Activated T-cell treated with anti-CD3 and anti-CD28 coated beads, Interleukin-2, amount 50 U/mL, for 1 hour (primary cell): ENCODE data around the gene CARS1.
"Not testable (repeated sequence)": the region's sequence is repeated elsewhere in the genome, so short reads cannot be mapped to it uniquely, and the experiment has no call there.

Experiments used
- DNase-seq: peaks from one replicate; pipeline ENCODE4 v3.0.0-alpha.2; 2020

Gene CARS1

GRCh38 chr11:3089236-3090061, 32.2 kb upstream of the CARS1 start:
- no peak for DNase-seq

- DNase-seq = no peak
Measured at GRCh38 chr11:3088806-3089205, 31.6 kb upstream of the CARS1 start.

GRCh38 chr11:3087821-3088800, 30.9 kb upstream of the CARS1 start:
- DNase-seq = no peak

- DNase-seq = no peak
Measured at GRCh38 chr11:3087373-3087772, 30.1 kb upstream of the CARS1 start.

- DNase-seq = no peak
Measured at GRCh38 chr11:3086671-3087150, 29.5 kb upstream of the CARS1 start.

GRCh38 chr11:3086114-3086513, 28.9 kb upstream of the CARS1 start:
- DNase-seq = no peak

GRCh38 chr11:3085052-3085451, 27.8 kb upstream of the CARS1 start:
- no peak for DNase-seq

- no peak for DNase-seq
Measured at GRCh38 chr11:3083321-3083720, 26.1 kb upstream of the CARS1 start.

GRCh38 chr11:3081386-3081751, 24.1 kb upstream of the CARS1 start:
- no peak for DNase-seq

GRCh38 chr11:3080733-3081385, 23.6 kb upstream of the CARS1 start:
- no peak for DNase-seq

- DNase-seq = no peak
Measured at GRCh38 chr11:3080104-3080503, 22.9 kb upstream of the CARS1 start.

- no peak for DNase-seq
Measured at GRCh38 chr11:3077846-3078440, 20.7 kb upstream of the CARS1 start.

GRCh38 chr11:3077189-3077836, 20.1 kb upstream of the CARS1 start:
- no peak for DNase-seq

GRCh38 chr11:3074912-3075589, 17.8 kb upstream of the CARS1 start:
- no peak for DNase-seq

- DNase-seq = no peak
Measured at GRCh38 chr11:3073029-3073435, 15.8 kb upstream of the CARS1 start.

GRCh38 chr11:3069425-3069824, 12.2 kb upstream of the CARS1 start:
- no peak for DNase-seq

- not testable (repeated sequence) for DNase-seq
Measured at GRCh38 chr11:3066308-3066707, 9.1 kb upstream of the CARS1 start.

GRCh38 chr11:3064709-3065108, 7.5 kb upstream of the CARS1 start:
- not testable (repeated sequence) for DNase-seq

- DNase-seq = not testable (repeated sequence)
Measured at GRCh38 chr11:3063876-3064275, 6.7 kb upstream of the CARS1 start.

GRCh38 chr11:3063432-3063831, 6.2 kb upstream of the CARS1 start:
- not testable (repeated sequence) for DNase-seq

GRCh38 chr11:3060436-3061025, 3.3 kb upstream of the CARS1 start:
- no peak for DNase-seq
